ENCODE data around the gene TAOK3.
"Not testable (repeated sequence)": the region's sequence is repeated elsewhere in the genome, so short reads cannot be mapped to it uniquely, and the experiment has no call there.

The TAOK3 gene

DNA sequence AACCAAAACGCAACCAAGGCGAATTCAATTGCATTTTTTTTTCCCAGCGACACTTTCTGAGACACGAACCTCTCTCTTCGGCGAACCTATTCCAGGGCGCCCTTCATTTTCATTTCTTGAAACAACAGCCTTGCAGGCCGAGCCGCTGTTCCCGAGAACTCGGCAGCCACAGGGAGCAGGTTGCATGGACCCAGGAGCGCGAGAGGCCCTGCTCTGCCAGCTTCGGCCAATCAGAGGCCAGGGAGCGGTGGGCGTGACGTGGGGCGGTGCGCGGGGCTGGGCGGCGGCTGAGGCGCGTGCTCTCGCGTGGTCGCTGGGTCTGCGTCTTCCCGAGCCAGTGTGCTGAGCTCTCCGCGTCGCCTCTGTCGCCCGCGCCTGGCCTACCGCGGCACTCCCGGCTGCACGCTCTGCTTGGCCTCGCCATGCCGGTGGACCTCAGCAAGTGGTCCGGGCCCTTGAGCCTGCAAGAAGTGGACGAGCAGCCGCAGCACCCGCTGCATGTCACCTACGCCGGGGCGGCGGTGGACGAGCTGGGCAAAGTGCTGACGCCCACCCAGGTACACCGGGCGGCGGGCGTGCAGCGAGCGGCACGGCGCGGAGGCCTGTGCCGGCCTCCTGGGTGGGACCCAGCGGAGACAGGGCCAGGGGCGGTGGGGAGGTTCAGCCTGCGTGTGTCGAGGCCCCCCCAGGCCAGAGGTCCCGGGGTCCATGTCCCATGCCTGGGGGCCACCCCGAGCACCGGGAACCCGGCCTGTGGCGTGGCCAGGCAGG, 236.7 kb downstream of the TAOK3 start, which contains the start of gene PEBP1:
Gene PEBP1 (plus strand): TSS at position 337 of the 771 bp plus-strand sequence. CDS start 86 bp downstream, at position 423.
- DNase-seq (ENCODE audit: low read depth) = peak; percentile 84

GRCh38 chr12:118129436-118129835, 243.3 kb downstream of the TAOK3 start:
- DNase-seq (ENCODE audit: low read depth) = not testable (repeated sequence)

- DNase-seq (ENCODE audit: low read depth) = no peak
These were observed 244.8 kb downstream of the TAOK3 start for GRCh38 chr12:118127867-118128266.

GRCh38 chr12:118126119-118126757, 246.5 kb downstream of the TAOK3 start:
- DNase-seq (ENCODE audit: low read depth) = no peak

DNA sequence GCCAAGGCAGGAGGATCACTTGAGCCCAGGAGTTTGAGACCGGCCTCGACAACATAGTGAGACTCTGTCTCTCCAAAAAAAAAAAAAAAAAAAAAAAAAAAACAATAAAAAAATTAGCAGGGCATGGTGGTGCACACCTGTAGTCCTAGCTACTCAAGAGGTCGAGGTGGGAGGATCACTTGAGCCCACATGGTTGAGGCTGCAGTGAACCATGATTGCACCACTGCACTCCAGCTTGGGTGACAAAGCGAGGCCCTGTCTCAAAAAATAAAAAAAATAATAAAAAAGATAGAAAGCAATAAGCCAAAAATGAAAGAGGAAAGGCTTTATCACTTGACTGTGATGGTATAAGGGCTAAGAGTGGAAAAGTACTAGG, 247.0 kb downstream of the TAOK3 start:
- no peak for DNase-seq (ENCODE audit: low read depth)

- DNase-seq (ENCODE audit: low read depth) = no peak
These were observed 248.3 kb downstream of the TAOK3 start for GRCh38 chr12:118124333-118124874.

GRCh38 chr12:118122264-118122663, 250.4 kb downstream of the TAOK3 start:
- no peak for DNase-seq (ENCODE audit: low read depth)

DNA sequence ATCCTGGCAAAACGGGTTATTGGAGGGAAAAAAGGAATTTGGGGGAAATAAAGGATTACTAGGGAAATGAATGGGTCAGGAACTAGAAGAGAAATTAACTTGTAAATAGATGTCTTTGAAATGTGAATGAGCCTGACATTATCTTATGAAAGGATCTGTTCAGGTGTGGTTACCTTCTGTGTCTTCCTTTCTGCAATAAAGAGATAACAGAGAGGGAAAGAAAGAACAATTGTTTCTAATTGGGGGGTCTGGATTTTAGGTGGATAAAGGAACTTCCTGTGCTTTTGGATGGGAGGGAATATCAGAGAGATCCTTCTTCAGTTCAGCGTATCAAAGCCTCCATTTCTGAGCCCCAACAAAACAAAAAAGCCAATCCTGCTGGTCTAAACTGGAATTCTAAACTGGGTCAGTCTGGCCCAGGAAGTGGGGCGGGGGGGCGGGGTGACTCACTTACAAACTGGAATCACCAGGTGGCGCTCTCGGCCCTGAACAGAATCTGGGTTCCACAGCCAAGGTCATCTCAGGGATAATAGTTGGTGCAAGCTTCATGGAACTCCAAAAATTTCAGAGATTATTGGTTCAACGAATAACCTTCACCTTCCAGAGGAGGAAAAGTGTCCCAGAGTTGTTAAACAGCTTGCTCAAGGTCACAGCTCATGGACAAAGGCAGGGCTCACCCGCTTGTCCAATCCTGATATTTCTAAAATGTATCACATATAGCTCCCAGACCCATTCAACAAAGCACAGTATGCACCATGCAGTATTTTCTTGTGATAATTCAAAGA, 251.9 kb downstream of the TAOK3 start:
- peak; percentile 42 for DNase-seq (ENCODE audit: low read depth)

- no peak for DNase-seq (ENCODE audit: low read depth)
These were observed 253.2 kb downstream of the TAOK3 start for GRCh38 chr12:118119449-118119879.

GRCh38 chr12:118109088-118109487, 263.6 kb downstream of the TAOK3 start:
- DNase-seq (ENCODE audit: low read depth) = no peak

DNA sequence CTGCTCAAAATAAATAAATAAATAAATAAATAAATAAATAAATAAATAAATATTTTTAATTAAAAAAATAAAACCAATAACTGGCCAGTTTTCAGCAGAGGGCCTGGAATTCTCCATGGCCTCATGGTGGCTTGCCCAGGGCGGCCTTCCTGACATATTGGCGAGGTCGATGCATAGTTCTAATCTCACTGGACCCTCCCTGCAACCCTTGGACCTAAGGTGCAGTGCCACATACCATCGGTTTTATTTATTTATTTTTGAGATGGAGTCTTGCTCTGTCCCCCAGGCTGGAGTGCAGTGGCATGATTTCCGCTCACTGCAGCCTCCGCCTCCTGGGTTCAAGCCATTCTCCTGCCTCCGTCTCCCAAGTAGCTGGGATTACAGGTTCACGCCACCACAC, 265.0 kb downstream of the TAOK3 start:
- no peak for DNase-seq (ENCODE audit: low read depth)

- DNase-seq (ENCODE audit: low read depth) = no peak
These were observed 265.7 kb downstream of the TAOK3 start for GRCh38 chr12:118107011-118107410.

DNA sequence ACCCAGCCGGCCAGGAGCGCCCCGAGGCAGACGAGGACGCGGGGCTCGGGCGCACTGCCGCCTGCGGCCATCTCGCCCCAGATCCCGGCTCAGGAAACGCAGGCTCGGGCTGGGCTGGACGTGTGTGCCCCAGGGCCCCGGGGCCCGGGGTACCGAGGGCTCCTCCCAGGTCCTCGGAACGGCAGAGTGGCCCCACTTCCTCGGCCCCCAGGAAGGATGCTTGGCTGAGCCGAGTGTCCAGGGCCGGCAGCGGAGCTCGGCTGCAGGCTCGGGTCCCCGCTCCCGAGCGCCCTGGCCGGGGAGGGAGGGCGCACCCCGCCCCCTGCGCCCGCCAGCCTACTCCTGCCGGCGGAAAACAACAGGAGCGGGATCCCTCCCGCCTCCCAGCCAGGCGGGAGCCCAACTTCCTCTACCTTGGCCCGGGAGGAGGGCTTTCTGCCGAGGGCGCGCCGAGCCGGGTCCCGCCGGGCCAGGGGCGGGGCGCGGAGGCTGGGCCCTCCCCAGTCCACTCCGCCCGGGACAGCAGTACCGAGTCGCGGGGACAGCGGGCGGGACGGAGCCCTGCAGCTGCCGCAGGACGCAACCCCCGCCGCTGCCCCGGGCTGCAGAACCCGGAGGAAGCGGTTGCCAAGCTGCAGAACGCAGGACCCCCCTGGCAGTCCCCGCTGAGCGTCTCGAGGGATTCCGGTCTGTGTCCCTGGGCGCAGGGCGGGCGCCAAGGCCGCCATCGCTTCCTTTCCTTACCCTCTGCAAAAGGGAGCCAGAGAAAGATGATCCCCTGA, 268.9 kb downstream of the TAOK3 start, which contains the start of gene VSIG10:
Gene VSIG10 (minus strand): TSS at position 411 of the 782 bp plus-strand sequence. CDS start 340 bp downstream, at position 71.
- DNase-seq (ENCODE audit: low read depth) = no peak

DNA sequence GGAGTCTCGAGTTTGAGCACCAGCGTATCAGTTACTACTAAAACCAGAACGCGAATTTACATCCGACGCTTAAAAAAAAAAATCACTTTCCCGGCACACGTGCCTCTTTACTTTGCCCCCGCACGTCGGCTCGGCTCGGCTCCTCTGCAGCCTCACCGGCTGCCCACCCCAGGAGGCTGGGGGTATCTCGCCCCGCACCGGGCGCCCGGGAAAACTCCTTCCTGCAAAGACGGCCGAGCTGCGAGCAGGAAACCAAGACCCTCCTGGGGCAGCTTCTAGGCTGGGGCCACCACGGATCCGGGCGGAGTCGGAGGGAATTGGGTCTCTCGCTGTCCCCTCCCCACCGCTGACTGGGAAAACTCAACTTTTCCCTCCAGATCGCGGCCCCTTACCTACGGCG, 269.5 kb downstream of the TAOK3 start:
- no peak for DNase-seq (ENCODE audit: low read depth)

GRCh38 chr12:118102609-118103008, 270.1 kb downstream of the TAOK3 start:
- DNase-seq (ENCODE audit: low read depth) = no peak

GRCh38 chr12:118102070-118102469, 270.6 kb downstream of the TAOK3 start:
- DNase-seq (ENCODE audit: low read depth) = no peak

DNA sequence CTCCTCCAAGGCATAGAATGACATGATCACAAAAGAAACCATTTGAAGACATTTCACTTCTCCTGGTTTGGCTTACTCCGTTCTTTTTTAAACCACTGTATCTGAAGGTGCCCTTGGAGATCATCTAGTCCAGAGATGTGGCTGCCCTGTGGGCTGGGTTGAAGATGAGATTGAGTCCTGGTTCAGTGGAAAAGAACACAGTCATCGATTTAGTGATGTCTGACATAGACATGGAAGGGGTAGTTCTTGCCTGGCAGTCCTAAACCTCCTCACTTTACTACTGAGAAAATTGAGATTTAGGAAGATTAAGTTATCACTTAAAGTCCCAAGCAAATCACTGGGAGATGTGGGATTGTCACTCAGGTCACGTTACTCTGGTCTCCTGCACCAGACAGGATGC, 271.7 kb downstream of the TAOK3 start:
- DNase-seq (ENCODE audit: low read depth) = no peak

Data from stimulated activated CD8-positive, alpha-beta memory T cell treated with anti-CD3 and anti-CD28 coated beads, Interleukin-15, amount 100 ng/mL, for 1 hour (primary cell).